HG03460 (cell line): ENCODE results near the gene ARHGAP11B.
A peak's percentile ranks its signal among the peaks of the same experiment; 100 is the strongest.
"Not testable (repeated sequence)": the region's sequence is repeated elsewhere in the genome, so short reads cannot be mapped to it uniquely, and the experiment has no call there.

Experiments used
- ATAC-seq: cut with Tn5 transposase; IDR thresholded peaks from one replicate; pipeline ENCODE4 v1.9.1; 2021; ENCODE audit not compliant: unreplicated experiment

ARHGAP11B gene

DNA sequence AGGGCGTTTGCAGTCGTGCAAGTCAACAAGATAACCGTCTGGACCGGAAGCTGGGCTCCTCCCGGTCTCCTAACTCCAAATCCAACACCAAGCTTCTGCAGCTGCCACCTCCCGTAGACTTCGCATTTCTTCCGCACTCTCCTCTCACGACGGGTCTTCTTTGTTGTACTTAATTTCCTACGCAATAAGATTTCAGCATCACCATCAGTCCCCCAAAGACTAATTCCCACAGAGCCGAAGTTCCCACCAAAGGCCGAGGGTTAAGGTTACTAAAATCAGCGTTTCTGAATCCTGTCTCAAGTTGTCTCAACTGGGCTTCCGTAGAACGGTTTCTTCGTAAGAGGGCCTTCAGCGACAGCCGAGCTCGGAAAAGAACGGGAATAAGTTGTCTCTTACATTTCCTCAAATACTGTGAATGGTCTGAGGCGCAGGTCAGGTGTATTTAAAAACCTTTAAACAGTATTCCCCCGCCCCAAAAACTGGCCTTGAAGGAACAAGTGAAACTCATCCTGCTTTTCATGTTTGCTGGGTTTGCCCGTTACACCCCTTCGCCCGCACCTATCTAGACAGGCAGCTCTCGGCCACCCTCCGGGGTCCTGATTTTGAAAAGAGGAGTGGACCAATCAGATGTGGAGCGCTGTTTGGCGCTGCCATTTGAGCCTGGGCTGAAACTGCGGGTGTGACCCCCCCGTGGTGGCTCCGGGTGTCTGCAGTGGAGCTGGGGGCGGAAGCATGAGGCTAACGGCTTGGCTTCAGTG, at the start of gene ARHGAP11B:
ARHGAP11B (plus strand) TSS at position 693 of the 758 bp plus-strand sequence.
- peak; percentile 84 for ATAC-seq

DNA sequence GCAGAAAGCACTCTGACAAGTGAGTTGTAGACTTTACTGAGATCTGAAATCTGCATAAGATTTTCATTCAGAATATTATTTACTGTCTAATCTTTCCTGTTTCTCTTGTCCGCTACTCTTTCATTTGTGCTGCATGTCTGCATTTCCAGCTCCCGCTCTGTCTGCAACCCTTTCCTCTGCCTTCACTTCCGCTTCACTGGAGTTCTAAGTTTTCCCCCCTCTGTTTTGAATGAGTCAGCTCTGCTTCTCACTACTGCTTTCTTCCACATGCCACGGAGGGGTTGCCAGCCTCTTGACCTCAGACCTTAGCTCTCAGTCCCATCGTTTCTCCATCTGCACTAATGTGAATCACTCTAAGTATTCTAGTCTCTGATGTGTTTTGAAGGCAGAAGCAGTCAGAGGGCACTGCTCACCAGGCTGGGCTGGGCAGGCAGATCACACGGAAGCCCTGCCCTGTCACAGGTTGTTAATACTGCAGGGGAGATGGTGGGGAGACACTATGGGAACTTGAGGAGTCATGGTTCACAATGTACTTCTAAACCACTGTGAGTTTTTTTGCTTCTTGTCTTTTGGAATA, 46.4 kb upstream of the ARHGAP11B start:
- ATAC-seq = not testable (repeated sequence)

DNA sequence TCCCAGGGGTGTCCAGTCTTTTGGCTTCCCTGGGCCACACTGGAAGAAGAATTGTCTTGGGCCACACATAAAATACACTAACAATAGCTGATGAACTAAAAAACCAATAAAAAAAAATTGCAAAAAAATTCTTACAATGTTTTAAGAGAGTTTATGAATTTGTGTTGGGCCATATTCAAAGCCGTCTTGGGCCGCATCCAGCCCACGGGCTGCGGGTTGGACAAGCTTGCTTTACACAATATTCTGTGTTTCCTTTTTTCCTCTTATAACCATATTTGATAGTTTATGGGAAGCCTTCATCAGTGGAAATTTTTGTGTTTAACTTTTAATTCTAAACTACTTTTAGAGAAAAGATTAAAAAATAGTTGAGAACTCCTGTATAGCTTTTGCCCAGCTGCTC, 45.2 kb upstream of the ARHGAP11B start:
- not testable (repeated sequence) for ATAC-seq

DNA sequence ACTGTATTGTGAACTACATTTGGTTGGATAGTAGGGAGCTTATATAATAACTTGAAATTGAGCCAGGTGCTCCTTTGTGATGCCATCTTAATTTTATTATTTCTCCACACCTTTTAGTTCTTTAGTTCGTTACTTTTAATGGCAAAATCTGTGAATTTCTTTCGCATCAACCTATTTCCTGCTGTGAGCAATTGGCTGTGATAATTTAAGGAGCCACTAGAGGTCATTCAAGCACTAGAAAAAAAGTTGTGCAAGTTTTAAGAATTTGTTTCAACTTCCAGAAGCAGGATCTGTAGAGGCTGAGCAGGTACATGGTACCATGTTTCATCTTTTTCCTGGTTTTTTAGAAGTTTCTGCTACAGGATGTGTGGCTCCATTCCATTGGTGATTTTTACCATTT, 27.0 kb upstream of the ARHGAP11B start:
- not testable (repeated sequence) for ATAC-seq

DNA sequence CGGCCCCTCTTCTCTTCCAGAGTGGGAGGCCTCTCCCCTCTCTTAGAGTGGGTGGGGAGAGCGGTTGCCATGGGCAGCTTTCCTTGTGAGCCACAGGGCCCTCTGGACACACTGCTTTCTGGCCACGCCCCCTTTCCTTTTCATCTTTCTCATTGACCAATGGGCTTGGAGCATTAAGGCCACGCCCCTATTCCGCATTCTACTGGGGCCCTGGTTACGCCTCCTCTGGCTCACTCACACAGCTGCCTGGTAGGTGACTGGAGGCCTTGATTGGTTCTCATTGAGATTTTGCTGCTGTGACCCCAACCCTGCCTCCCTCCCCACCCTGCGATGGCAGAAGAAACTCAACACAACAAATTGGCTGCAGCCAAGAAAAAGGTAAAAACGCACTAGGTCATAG, 22.1 kb upstream of the ARHGAP11B start, which contains the start of gene GOLGA8H:
GOLGA8H (plus strand) TSS at position 233 of the 400 bp plus-strand sequence; CDS start at position 331, 98 bp downstream.
- ATAC-seq = not testable (repeated sequence)

DNA sequence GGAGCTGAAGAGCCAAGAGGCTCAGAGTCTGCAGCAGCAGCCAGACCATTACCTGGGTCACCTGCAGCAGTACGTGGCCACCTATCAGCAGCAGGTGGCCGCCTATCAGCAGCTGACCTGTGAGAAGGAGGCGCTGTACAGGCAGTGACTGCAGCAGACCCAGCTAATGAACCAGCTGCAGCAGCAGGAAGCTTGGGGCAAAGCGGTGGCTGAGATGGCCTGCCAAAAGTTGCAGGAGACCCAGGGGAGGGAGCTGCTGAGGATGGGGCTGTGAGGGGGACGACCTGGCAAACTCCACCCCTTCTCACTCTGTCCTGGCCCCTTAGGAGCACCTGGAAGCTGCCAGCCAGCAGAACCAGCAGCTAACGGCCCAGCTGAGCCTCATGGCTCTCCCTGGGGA, 13.7 kb upstream of the ARHGAP11B start:
- not testable (repeated sequence) for ATAC-seq

DNA sequence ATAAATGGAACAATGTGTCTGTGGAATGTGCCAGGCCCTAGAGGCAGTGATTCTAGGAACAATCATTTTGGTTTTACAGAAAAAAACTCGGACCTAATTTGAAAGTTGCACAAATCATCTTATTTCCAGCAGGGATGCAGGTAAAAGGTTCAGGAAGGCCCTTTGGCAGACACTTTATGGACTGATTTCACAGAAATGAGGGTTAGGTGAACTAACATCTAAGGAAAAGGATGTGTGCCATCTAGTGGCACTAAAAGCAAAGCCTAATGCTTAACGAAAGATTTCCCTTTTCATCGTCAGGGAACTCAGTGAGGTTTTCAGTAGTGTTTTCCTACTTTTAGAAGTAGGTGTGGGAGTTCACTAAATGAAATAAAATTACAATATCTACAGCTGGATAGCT, 4.6 kb upstream of the ARHGAP11B start:
- not testable (repeated sequence) for ATAC-seq

DNA sequence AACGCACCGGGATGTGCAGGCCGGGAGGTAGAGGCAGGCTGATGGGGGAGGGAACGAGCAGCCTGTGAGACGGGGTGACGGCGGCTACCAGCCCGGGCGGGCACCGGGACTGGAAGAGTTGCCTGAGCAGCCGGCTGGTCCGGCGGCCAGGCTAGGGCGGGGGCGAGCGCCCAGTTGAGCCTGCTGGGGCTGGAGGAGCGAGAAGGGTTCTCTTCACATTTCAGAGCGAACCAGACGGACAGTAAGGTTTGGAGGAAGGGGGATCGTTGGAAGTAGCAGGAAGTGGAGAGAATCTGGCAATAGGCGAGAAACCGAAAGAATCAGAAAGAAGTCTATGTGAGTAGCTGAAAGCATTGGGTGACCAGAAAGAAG, 252 bp downstream of the ARHGAP11B start:
- ATAC-seq = not testable (repeated sequence)

DNA sequence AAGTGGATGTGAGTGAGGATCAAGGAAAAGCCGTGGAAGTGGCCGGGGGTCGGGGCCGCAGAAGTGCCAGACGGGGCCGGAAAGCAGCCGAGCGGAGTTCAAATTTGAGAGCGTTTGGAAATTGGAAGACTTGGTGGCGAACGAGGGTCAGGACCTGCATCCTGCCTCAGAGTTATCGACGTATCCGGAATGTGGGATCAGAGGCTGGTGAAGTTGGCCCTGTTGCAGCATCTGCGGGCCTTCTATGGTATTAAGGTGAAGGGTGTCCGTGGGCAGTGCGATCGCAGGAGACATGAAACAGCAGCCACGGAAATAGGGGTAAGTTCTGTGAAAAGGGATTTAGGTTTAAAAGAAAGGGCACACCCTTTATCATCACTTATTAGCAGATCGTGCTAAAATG, 704 bp downstream of the ARHGAP11B start:
- not testable (repeated sequence) for ATAC-seq

DNA sequence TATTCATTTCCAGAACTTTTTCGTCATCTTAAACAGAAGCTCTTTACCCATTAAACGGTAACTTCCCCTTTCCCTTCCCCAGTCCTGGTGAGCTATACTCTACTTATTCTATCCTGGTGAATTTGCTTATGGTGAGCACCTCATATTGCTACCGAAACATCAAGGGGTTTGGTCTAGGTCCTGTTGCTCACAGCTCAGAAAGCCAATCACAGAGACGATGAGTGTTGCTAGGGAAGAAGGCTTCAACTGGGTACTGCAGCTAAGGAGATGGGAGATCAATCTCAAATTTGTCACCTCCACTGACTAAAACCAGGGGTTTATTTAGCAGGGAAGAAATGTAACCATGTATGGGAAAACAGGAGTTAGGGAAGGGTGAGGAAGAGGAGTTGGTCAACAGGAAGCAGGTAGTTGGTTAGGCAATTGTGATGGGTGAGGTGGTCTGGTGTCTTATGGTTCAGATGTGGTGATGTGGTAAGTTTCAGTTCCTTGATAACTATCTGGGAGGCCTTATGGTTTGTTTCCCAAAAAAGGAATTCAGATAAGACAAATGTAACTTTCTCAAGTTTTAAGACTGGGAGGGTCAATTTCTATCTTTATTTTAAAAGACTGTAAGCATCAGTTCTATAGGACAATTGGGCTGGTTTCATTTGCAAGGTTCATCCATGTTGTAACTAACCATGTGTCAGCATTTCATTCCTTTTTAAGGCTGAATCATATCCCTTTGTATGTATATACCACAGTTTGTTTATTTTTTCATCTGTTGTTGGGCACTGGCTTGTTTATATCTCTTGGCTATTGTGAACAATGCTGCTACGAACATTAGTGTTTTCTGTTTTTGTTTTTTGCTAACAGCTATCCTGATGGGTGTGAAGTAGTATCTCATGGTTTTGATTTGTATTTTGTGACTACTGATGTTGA, 24.3 kb downstream of the ARHGAP11B start:
- ATAC-seq = peak; percentile 59

DNA sequence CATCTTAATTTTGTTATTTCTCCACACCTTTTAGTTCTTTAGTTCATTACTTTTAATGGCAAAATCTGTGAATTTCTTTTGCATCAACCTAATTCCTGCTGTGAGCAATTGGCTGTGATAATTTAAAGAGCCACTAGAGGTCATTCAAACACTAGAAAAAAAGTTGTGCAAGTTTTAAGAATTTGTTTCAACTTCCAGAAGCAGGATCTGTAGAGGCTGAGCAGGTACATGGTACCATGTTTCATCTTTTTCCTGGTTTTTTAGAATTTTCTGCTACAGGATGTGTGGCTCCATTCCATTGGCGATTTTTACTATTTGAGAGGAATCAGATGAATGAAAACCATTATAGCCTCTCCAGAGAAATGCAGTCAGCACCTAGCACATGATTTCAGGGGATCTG, 35.2 kb downstream of the ARHGAP11B start:
- ATAC-seq = not testable (repeated sequence)

DNA sequence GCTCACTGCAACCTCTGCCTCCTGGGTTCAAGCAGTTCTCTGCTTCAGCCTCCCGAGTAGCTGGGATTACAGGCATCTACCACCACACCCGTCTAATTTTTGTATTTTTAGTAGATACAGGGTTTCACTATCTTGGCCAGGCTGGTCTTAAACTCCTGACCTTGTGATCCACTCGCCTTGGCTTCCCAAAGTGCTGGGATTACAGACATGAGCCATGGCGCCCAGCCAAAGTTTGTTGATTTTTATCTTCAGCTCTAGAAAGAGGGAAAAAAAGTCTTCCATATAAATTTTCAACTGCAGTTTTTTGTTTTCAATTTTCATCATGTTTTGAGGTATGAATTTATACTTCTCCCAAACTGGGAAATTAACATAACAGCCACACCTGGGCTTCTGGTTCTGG, 43.7 kb downstream of the ARHGAP11B start:
- ATAC-seq = not testable (repeated sequence)

DNA sequence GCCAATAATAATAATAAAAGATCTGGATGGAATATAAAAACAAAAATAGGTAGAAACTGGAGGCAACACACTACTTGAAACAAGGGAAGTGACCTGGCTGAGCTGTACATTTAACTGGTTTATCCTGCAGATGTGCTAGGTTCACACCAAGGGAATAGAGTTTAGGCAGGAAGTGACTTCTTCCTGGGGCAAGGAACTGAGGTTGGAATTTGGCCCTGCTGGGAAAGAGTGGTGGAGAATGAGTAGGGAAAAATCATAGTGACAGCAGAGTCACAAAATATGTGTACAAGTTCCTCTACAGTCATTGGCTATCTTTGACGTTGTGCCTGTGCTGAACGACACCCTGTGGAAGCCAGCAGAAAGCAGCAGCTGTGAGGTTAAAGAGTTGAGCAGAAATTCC, 44.1 kb downstream of the ARHGAP11B start:
- ATAC-seq = no peak

DNA sequence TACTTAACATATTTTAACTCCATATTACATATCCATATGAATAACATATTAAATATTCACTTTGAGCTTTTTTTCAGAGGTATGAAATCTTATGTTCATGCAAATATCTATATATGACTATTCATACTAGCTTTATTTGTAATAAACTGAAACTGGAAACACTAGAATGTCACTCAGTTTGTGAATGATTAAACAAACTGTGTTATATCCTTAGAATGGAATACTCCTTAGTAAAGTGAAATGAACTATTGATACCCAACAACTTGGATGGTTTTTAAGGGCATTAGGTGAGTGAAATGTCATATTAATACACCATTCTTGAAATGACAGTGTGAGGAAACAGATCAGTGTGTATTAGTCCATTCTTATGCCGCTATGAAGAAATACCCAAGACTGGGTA, 45.4 kb downstream of the ARHGAP11B start:
- ATAC-seq = no peak

DNA sequence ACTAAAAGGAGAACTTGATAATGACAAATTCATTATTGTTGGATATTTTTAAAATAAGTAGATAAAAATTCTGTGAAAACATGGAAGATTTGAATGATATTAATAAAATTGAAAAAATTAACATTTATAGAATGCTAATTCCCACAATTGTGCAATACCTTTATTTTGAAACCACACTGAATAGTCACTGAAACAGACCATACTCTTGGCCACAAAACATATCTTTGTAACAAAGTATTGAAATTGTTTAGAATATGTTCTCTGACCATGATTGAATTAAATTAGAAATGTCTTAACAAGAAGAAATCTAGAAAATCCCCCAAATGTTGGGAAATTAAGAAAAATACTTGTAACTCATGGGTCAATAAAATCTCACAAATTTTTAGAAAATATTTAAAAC, 49.2 kb downstream of the ARHGAP11B start:
- no peak for ATAC-seq

DNA sequence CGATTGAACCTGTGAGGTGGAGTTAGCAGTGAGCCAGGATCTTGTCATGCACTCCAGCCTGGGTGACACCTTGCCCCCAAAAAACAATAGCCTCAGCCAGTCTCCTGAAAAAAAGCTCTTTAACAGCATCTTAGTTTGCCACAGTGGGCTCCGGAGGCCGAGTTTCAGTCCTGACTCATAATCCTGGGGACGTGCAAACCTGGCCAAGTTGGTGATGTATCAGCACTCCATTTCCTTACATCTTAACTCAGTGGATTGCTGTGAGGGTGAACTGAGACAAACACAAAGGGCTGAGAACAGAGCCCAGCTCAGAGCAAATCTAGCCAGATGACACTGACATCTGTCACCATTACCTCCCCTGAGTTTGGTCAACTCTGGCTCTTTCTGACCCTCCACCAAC, 50.0 kb downstream of the ARHGAP11B start:
- not testable (repeated sequence) for ATAC-seq

DNA sequence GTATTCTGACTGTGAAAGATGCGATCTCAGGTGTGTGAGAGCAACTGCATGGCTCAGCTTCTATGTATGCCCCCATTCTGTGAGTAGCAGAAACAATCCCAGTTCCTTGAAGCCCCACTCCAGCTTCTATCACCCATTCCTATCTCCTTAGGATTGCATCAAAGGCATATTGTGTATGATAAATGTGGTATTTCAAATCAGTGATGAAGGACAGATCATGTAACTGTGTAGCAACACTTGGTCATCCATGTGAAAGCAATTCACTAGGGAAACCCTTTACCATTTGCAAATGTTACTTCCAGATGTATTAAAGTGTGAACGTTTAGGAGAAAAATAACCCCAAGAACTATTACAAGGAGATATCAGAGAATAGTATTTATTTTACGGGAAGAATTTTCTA, 55.1 kb downstream of the ARHGAP11B start:
- not testable (repeated sequence) for ATAC-seq

DNA sequence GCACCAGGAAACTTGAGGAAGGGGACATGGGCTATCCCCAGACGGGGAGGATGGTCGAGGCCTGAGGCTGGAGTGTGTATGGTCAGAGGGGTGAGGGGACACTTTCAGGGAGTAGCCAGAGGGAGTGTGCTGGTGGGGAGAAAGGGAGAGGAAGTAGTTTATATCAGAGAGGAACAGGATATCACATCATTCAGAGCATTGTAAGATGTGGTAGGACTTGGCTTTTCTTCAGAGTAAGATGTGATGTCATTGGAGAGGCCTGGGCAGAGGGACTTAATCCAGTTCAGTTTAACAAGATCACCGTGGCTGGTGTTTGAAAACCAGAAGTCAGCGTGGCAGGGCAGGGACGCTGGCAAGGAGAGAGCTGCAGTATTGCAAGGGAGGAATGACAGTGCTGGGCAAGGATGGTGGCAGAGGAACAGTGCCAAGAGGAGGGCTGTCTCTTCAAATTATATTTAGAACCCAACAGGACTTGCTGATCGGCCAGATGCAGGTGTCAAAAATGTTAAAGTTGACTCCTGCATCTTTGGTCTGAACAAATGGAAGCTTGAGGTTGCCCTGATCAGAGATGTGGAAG, 59.9 kb downstream of the ARHGAP11B start:
- not testable (repeated sequence) for ATAC-seq

DNA sequence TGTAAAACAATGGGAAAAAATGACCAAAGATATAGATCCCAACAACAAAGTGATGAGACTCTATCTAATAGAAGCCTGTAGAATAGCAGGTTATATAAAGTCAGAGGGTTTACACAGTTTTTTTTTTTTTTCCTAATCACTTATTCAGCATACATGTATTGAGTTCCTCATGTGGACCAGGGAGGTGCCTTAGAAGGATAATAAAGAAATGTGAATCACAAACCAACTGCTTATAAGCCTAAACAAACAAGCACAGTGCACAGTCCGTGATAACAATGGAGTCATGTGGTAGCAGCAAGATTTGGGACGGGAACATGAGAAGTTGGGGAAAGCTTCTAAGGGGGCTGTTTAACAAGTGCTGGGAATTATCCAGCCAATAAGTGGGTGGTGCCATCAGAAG, 60.7 kb downstream of the ARHGAP11B start:
- ATAC-seq = not testable (repeated sequence)
